Measurements from ENCODE around the gene RAI1. TPM values are rescaled to one million over a fixed set of nuclear protein-coding genes. Genes with fewer than 3 reads are reported as not detected.
"Not testable (repeated sequence)": the region's sequence is repeated elsewhere in the genome, so short reads cannot be mapped to it uniquely, and the experiment has no call there.

RAI1 gene
- total RNA-seq, 1 donor from 2014 or later: 40.1 TPM

DNA sequence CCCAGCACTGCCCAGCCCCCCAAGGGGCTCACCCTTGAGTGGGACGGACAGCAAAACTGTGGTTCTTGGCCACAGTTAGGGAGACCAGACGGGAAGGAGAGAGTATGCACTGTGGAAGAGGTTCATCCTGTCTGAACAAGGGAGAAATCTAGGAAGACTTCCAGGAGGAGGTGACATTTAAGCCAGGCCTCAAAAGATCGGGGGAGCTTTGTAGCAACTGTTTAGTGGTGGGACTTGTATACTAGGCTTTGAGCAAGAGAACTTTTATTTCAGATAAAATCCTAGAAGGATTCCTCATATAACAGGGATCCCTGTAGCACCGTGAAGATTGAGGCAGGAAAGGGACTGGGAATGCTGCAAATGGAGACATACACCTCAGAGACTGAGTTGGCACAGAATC, 124.8 kb downstream of the RAI1 start:
- no peaks in the 10 kb centered on the region for H3K27me3 Mint-ChIP-seq (ENCODE audit: unreplicated experiment)
- H3K27ac Mint-ChIP-seq (ENCODE audit: unreplicated experiment): peak overlapping the region; percentile 44
- no peak overlapping the region for H3K4me3 Mint-ChIP-seq (ENCODE audit: unreplicated experiment)
- peaks cover 18% of the 10 kb centered on the region for H3K36me3 Mint-ChIP-seq (ENCODE audit: unreplicated experiment)
- no peaks in the 10 kb centered on the region for H3K9me3 Mint-ChIP-seq (ENCODE audit: unreplicated experiment)
- H3K4me1 Mint-ChIP-seq (ENCODE audit: unreplicated experiment): peaks cover 21% of the 10 kb centered on the region
- TF ChIP-seq, protein P1, sequence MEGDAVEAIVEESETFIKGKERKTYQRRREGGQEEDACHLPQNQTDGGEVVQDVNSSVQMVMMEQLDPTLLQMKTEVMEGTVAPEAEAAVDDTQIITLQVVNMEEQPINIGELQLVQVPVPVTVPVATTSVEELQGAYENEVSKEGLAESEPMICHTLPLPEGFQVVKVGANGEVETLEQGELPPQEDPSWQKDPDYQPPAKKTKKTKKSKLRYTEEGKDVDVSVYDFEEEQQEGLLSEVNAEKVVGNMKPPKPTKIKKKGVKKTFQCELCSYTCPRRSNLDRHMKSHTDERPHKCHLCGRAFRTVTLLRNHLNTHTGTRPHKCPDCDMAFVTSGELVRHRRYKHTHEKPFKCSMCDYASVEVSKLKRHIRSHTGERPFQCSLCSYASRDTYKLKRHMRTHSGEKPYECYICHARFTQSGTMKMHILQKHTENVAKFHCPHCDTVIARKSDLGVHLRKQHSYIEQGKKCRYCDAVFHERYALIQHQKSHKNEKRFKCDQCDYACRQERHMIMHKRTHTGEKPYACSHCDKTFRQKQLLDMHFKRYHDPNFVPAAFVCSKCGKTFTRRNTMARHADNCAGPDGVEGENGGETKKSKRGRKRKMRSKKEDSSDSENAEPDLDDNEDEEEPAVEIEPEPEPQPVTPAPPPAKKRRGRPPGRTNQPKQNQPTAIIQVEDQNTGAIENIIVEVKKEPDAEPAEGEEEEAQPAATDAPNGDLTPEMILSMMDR (IDR thresholded peaks at IDR 0.05): no peak
- DNase-seq (ENCODE audit: extremely low spot score, unreplicated experiment): no peak

DNA sequence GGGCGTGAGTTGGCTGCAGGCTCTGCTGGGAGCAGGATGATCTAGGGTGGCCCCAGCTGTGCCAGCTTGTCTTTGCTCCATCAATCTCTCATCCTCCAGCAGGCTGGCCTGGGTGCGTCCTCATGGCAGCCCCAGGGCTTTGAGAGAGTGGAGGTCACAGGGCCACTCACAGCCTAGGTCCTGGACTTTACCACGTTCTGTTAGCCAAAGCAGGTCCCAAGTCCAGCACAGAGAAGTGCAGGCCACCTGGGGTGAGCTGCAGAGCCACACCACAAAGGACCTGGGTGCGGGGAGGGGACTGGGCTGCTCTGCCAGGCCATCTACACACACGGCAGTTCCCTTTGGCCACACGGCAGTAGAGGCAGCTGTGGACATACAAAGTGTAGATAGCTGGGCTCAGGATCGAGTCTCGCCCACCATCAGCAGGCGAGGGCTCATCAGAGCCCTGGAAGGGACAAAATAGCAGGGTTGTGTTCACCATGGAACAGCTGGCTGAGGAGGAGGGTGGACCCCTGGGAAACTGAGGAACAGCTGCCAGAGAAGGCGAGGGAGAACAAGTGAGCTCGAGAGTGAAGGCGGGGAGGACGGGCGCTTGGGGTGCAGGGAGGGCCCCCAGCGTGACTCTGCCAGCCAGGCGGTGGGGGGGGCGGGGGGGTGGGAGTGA, 125.5 kb downstream of the RAI1 start:
- H3K4me3 Mint-ChIP-seq (ENCODE audit: unreplicated experiment): no peak overlapping the region
- H3K27ac Mint-ChIP-seq (ENCODE audit: unreplicated experiment): no peak overlapping the region
- H3K4me1 Mint-ChIP-seq (ENCODE audit: unreplicated experiment): peaks cover 28% of the 10 kb centered on the region
- H3K36me3 Mint-ChIP-seq (ENCODE audit: unreplicated experiment): peaks cover 18% of the 10 kb centered on the region
- TF ChIP-seq, protein P1 (IDR thresholded peaks at IDR 0.05): no peak
- no peaks in the 10 kb centered on the region for H3K27me3 Mint-ChIP-seq (ENCODE audit: unreplicated experiment)
- no peak for DNase-seq (ENCODE audit: extremely low spot score, unreplicated experiment)
- no peaks in the 10 kb centered on the region for H3K9me3 Mint-ChIP-seq (ENCODE audit: unreplicated experiment)

DNA sequence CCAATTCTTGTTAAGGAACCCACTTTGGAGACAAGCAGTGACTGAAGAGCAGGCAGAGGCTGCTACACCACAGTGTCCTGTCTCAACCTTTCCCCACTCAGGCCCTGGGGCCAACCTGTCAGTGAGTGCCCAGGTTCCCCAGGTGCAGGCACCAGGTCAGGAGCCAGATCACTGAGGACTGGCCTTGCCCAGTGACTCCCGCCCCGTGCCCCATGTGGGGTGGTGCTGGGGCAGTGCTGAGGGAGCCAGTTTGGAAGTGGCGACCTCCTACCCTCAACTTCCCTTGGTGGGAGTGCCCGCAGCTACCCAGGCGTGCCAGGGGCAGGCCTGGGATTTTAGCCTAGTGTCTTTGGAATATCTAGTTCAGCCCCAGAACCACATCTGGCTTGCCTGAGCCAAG, 126.2 kb downstream of the RAI1 start:
- Mint-ChIP-seq H3K4me1 (ENCODE audit: unreplicated experiment) (peaks cover 34% of the 10 kb centered on the region), H3K27me3 (ENCODE audit: unreplicated experiment) (no peaks in the 10 kb centered on the region), H3K4me3 (ENCODE audit: unreplicated experiment) (no peak overlapping the region), H3K36me3 (ENCODE audit: unreplicated experiment) (peaks cover 15% of the 10 kb centered on the region), H3K27ac (ENCODE audit: unreplicated experiment) (no peak overlapping the region), H3K9me3 (ENCODE audit: unreplicated experiment) (no peaks in the 10 kb centered on the region)
- DNase-seq (ENCODE audit: extremely low spot score, unreplicated experiment): no peak
- TF ChIP-seq, protein P1 (IDR thresholded peaks at IDR 0.05): no peak

DNA sequence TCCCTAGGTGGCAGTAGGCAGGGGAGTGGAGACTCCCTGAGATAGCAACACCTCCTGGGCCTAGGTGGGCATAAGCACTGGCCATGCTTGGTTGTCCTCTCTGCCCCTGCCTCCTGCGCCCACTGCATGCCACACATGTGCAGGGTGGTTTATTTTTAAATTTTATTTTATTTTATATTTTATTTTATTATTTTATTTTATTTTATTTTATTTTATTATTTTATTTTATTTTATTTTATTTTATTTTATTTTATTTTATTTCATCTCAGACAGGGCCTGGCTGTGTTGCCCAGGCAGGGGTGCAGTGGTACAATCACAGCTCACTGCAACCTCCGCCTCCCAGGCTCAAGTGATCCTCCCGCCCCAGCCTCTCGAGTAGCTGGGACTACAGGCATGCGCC, 126.9 kb downstream of the RAI1 start:
- not testable (repeated sequence) for H3K9me3 Mint-ChIP-seq (ENCODE audit: unreplicated experiment); H3K27ac Mint-ChIP-seq (ENCODE audit: unreplicated experiment); H3K4me3 Mint-ChIP-seq (ENCODE audit: unreplicated experiment); DNase-seq (ENCODE audit: extremely low spot score, unreplicated experiment); H3K27me3 Mint-ChIP-seq (ENCODE audit: unreplicated experiment)
- H3K4me1 Mint-ChIP-seq (ENCODE audit: unreplicated experiment): peaks cover 34% of the 10 kb centered on the region
- H3K36me3 Mint-ChIP-seq (ENCODE audit: unreplicated experiment): peaks cover 15% of the 10 kb centered on the region

DNA sequence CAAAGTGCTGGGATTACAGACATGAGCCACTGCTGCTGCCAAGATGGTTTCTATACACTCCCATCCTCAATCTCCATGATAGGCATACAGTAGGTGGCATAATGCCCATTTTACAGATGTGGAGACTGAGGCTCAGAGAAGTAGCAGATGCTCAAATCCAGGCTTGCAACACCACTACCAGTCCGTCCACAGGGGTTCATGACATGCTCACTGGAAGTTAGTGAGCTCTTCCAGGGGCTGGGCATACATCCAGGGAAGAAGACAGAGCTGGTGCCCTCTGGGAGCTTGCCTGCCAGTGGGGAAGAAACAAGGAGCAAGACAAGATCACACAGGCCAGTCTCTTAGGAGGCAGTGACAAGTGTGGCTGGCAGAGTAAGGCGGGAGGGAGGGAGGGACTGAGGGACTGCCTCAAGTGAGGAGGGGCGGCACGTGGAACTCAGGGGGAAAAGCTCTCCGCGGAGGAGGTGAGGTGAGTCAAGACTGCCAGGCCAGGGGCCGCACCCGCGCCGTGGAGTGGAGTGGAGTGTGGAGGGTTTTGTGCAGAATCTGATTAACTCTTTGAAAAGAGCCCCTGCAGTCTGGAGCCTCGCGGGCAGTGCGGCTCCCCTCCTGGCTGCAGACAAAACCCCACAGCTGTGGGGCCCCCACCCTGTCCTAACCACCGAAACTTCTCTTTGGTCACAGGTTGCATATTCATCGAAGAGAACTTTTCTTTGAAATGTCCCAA, 127.6 kb downstream of the RAI1 start:
- no peak overlapping the region for H3K4me3 Mint-ChIP-seq (ENCODE audit: unreplicated experiment)
- peaks cover 13% of the 10 kb centered on the region for H3K36me3 Mint-ChIP-seq (ENCODE audit: unreplicated experiment)
- H3K4me1 Mint-ChIP-seq (ENCODE audit: unreplicated experiment): peaks cover 34% of the 10 kb centered on the region
- TF ChIP-seq, protein P1 (IDR thresholded peaks at IDR 0.05): no peak
- H3K9me3 Mint-ChIP-seq (ENCODE audit: unreplicated experiment): no peaks in the 10 kb centered on the region
- H3K27ac Mint-ChIP-seq (ENCODE audit: unreplicated experiment): no peak overlapping the region
- no peaks in the 10 kb centered on the region for H3K27me3 Mint-ChIP-seq (ENCODE audit: unreplicated experiment)
- DNase-seq (ENCODE audit: extremely low spot score, unreplicated experiment): no peak
